IPS-11a (cell line): ENCODE data around the gene OR13C8.

ENCODE experiments used
- H3K4me3 ChIP-seq: one replicate; pipeline ENCODE4 v1.5.1; 2013; ENCODE audit warnings: low read depth, low read length, control low read depth

OR13C8 gene

DNA sequence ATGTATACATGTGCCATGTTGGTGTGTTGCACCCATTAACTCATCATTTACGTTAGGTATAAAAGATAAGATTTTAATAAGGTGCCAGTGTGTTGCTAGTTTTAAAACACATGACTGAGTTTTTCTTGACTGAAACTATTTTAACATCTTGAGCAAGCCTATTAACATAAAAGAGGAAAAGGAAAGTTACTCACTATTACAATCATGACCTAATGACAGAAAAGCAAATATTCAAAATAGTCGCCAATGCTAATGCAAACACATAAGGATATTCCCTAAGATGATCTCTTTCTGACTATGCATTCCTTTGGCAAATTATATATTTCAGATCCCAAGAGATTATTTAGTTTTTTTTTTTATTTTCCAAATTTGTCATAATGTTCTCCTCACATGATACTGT, 42.2 kb downstream of the OR13C8 start:
- no peak overlapping the region for H3K4me3 ChIP-seq

DNA sequence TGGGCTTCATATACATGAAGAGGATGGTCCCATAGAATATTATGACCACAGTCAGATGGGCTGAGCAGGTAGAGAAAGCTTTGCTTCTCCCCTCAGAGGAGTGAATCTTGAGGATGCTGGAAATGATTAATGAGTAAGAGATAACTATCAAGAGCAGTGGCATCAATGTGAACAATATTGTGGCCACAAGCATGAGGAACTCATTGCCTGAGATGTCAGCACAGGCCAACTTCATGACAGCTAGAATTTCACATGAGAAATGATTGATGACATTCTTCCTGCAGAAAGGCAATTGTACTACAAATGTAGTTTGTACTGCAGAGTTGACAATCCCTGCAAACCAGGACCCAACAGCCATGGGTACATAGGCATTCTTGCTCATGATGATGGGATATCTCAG, 48.5 kb downstream of the OR13C8 start:
- no peak overlapping the region for H3K4me3 ChIP-seq

DNA sequence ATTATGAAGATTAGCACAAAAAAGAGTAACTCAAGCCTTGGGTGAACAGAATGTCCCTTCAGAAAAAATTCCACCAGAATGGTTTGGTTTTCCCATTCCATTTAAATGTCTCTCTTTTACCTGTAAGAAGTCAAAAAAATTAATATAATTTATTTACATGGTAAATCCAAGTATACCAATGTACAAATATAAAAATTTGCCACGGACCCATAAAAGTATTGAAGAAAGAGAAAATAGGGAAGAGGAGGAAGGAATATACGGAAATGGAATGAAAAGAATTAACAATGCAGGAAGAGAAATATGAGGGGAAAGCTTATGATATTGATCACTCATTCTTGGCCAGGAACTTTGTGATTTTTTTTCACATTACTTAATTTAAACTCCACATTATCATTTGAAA, 49.1 kb downstream of the OR13C8 start, which contains the start of gene OR13C9:
Gene OR13C9, minus strand, starts transcription at position 101 of the 400 bp plus-strand sequence. Its CDS starts 0 bp downstream, at position 101.
- no peak within 1 kb of the TSS for H3K4me3 ChIP-seq
